PC-9 (cell line): ENCODE results near the gene TRIO.
"Not testable (repeated sequence)": the region's sequence is repeated elsewhere in the genome, so short reads cannot be mapped to it uniquely, and the experiment has no call there.

Experiments used
- EZH2 ChIP-seq: fragments of 200-600 bp; sonication (generic); IDR thresholded peaks from 2 replicates; pipeline ENCODE4 v1.8.0; 2017; ENCODE audit warnings: antibody characterized with exemption, low read depth
- TF ChIP-seq, protein P1 (sequence below): fragments of 200-600 bp; sonication (generic); conservative IDR thresholded peaks from 2 replicates; pipeline ENCODE4 v1.6.1; 2017; ENCODE audit warnings: mixed run types, antibody characterized with exemption, mild to moderate bottlenecking, moderate library complexity

- TF ChIP-seq, protein P1, sequence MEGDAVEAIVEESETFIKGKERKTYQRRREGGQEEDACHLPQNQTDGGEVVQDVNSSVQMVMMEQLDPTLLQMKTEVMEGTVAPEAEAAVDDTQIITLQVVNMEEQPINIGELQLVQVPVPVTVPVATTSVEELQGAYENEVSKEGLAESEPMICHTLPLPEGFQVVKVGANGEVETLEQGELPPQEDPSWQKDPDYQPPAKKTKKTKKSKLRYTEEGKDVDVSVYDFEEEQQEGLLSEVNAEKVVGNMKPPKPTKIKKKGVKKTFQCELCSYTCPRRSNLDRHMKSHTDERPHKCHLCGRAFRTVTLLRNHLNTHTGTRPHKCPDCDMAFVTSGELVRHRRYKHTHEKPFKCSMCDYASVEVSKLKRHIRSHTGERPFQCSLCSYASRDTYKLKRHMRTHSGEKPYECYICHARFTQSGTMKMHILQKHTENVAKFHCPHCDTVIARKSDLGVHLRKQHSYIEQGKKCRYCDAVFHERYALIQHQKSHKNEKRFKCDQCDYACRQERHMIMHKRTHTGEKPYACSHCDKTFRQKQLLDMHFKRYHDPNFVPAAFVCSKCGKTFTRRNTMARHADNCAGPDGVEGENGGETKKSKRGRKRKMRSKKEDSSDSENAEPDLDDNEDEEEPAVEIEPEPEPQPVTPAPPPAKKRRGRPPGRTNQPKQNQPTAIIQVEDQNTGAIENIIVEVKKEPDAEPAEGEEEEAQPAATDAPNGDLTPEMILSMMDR: not testable (repeated sequence)
- not testable (repeated sequence) for TF ChIP-seq EZH2
Observed at GRCh38 chr5:14392552-14392951, 249.4 kb downstream of the TRIO start.
